ENCODE data around the gene PDHA1.

Gene PDHA1

GRCh38 chrX:19343535-19344408 is at the start of gene PDHA1:
TSS of gene PDHA1 (plus strand) at chrX:19343927. CDS start at chrX:19344038, 111 bp downstream.
- no peak for TF ChIP-seq CTCF (conservative IDR thresholded peaks at IDR 0.05; ENCODE audit: low read depth, low read length)
- Histone ChIP-seq H3K27me3 (ENCODE audit: insufficient read depth, low read depth) (no peaks in the 10 kb centered on the region), H3K4me2 (peak within 1 kb of the TSS; percentile 68), H4K20me1 (ENCODE audit: insufficient read depth) (no peaks in the 10 kb centered on the region), H3K36me3 (ENCODE audit: insufficient read depth) (no peaks in the 10 kb centered on the region), H2AFZ (ENCODE audit: low read depth) (peak within 1 kb of the TSS; percentile 87), H3K79me2 (ENCODE audit: insufficient read depth, low read depth) (peaks cover 40% of the 10 kb centered on the region), H3K9ac (peak within 1 kb of the TSS; percentile 74; the same call in 1 of the 2 replicates), H3K27ac (peak within 1 kb of the TSS; percentile 33; the same call in 1 of the 2 replicates), H3K4me1 (ENCODE audit: low read depth, poor library complexity, severe bottlenecking) (peaks cover 13% of the 10 kb centered on the region), H3K4me3 (IDR thresholded peaks at IDR 0.05; ENCODE audit: insufficient read depth, low read depth, low read length) (no peak within 1 kb of the TSS)

- no peak overlapping the region for H3K4me3 ChIP-seq (IDR thresholded peaks at IDR 0.05; ENCODE audit: insufficient read depth, low read depth, low read length)
- H3K4me2 ChIP-seq: no peak overlapping the region
- no peak overlapping the region for H3K27ac ChIP-seq
- H3K9ac ChIP-seq: no peak overlapping the region
- no peaks in the 10 kb centered on the region for H3K36me3 ChIP-seq (ENCODE audit: insufficient read depth)
- no peaks in the 10 kb centered on the region for H3K27me3 ChIP-seq (ENCODE audit: insufficient read depth, low read depth)
- no peaks in the 10 kb centered on the region for H3K4me1 ChIP-seq (ENCODE audit: low read depth, poor library complexity, severe bottlenecking)
- no peak overlapping the region for H2AFZ ChIP-seq (ENCODE audit: low read depth)
- no peaks in the 10 kb centered on the region for H4K20me1 ChIP-seq (ENCODE audit: insufficient read depth)
- TF ChIP-seq CTCF (conservative IDR thresholded peaks at IDR 0.05; ENCODE audit: low read depth, low read length): no peak
- H3K79me2 ChIP-seq (ENCODE audit: insufficient read depth, low read depth): no peaks in the 10 kb centered on the region
These were observed 40.4 kb upstream of the PDHA1 start for GRCh38 chrX:19303256-19303880.

GRCh38 chrX:19326567-19326966 is 17.2 kb upstream of the PDHA1 start:
- Histone ChIP-seq H3K4me2 (no peak overlapping the region), H3K79me2 (ENCODE audit: insufficient read depth, low read depth) (no peaks in the 10 kb centered on the region), H3K4me1 (ENCODE audit: low read depth, poor library complexity, severe bottlenecking) (no peaks in the 10 kb centered on the region), H3K4me3 (IDR thresholded peaks at IDR 0.05; ENCODE audit: insufficient read depth, low read depth, low read length) (no peak overlapping the region), H3K36me3 (ENCODE audit: insufficient read depth) (no peaks in the 10 kb centered on the region), H3K27me3 (ENCODE audit: insufficient read depth, low read depth) (no peaks in the 10 kb centered on the region), H3K27ac (no peak overlapping the region), H3K9ac (no peak overlapping the region), H4K20me1 (ENCODE audit: insufficient read depth) (no peaks in the 10 kb centered on the region), H2AFZ (ENCODE audit: low read depth) (no peak overlapping the region)
- TF ChIP-seq CTCF (conservative IDR thresholded peaks at IDR 0.05; ENCODE audit: low read depth, low read length): no peak

GRCh38 chrX:19331831-19332230 is 11.9 kb upstream of the PDHA1 start:
- Histone ChIP-seq H3K9ac (no peak overlapping the region), H3K4me2 (no peak overlapping the region), H3K27ac (no peak overlapping the region), H3K36me3 (ENCODE audit: insufficient read depth) (no peaks in the 10 kb centered on the region), H3K4me3 (IDR thresholded peaks at IDR 0.05; ENCODE audit: insufficient read depth, low read depth, low read length) (no peak overlapping the region), H3K4me1 (ENCODE audit: low read depth, poor library complexity, severe bottlenecking) (no peaks in the 10 kb centered on the region), H3K79me2 (ENCODE audit: insufficient read depth, low read depth) (no peaks in the 10 kb centered on the region), H2AFZ (ENCODE audit: low read depth) (no peak overlapping the region), H3K27me3 (ENCODE audit: insufficient read depth, low read depth) (no peaks in the 10 kb centered on the region), H4K20me1 (ENCODE audit: insufficient read depth) (no peaks in the 10 kb centered on the region)
- TF ChIP-seq CTCF (conservative IDR thresholded peaks at IDR 0.05; ENCODE audit: low read depth, low read length): no peak
